Tibial artery (tissue), 4 donors: ENCODE data around the gene NET1.

Experiments
- DNase-seq, 2 donors: peaks; one replicate each; pipeline ENCODE4 v3.0.0-alpha.2; 2019
- H3K27ac ChIP-seq, 2 donors: fragments of 200-600 bp; sonication (generic) in 1 of 2; 1 replicate in 1 of 2; 2 replicates in 1 of 2; pipeline ENCODE4 v1.5.1; 2018 to 2019; ENCODE audit warnings: mild to moderate bottlenecking in 1 of 2
- H3K27me3 ChIP-seq, 2 donors: fragments of 200-600 bp; sonication (generic) in 1 of 2; one replicate each; pipeline versions ENCODE4 v1.5.1 to v1.6.0; 2016 to 2019
- H3K36me3 ChIP-seq, 3 donors: fragments of 200-600 bp; sonication (generic) in 2 of 3; one replicate each; pipeline ENCODE4 v1.5.1; 2016 to 2019; ENCODE audit warnings: mild to moderate bottlenecking in 2 of 3
- H3K4me1 ChIP-seq, 4 donors: fragments of 200-600 bp; sonication (generic) in 2 of 4; 1 replicate in 3 of 4; 2 replicates in 1 of 4; pipeline ENCODE4 v1.5.1; 2016 to 2019
- H3K4me3 ChIP-seq, 2 donors: fragments of 200-600 bp; sonication (generic) in 1 of 2; 1 replicate in 1 of 2; 2 replicates in 1 of 2; pipeline ENCODE4 v1.5.1; 2018 to 2019; ENCODE audit warnings: mild to moderate bottlenecking in 2 of 2
- H3K9me3 ChIP-seq, 3 donors: fragments of 200-600 bp; sonication (generic) in 1 of 3; one replicate each; pipeline ENCODE4 v1.5.1; 2016 to 2019
- intact Hi-C: fragments of 100-400 bp; cut with DNase I; formaldehyde crosslinking; loops from one replicate; pipeline ENCODE4 v1.15.0; 2023; ENCODE audit warnings: low total_unique reads
- TF ChIP-seq, protein P1 (sequence below), 2 experiments: fragments of 200-600 bp in 1 of 2; fragments of 450-650 bp in 1 of 2; IDR thresholded peaks; one replicate each; pipeline ENCODE4 v1.5.1; 2017 to 2019; ENCODE audit warnings: antibody characterized with exemption in 2 of 2, mild to moderate bottlenecking in 1 of 2, moderate library complexity in 1 of 2

Gene NET1

GRCh38 chr10:5433182-5433581 is 20.8 kb downstream of the NET1 start:
- peaks cover 0 to 12% (median 3%) of the 10 kb centered on the region in 3 donors for H3K36me3 ChIP-seq
- intact Hi-C loops, result no loop called here
- TF ChIP-seq, protein P1, sequence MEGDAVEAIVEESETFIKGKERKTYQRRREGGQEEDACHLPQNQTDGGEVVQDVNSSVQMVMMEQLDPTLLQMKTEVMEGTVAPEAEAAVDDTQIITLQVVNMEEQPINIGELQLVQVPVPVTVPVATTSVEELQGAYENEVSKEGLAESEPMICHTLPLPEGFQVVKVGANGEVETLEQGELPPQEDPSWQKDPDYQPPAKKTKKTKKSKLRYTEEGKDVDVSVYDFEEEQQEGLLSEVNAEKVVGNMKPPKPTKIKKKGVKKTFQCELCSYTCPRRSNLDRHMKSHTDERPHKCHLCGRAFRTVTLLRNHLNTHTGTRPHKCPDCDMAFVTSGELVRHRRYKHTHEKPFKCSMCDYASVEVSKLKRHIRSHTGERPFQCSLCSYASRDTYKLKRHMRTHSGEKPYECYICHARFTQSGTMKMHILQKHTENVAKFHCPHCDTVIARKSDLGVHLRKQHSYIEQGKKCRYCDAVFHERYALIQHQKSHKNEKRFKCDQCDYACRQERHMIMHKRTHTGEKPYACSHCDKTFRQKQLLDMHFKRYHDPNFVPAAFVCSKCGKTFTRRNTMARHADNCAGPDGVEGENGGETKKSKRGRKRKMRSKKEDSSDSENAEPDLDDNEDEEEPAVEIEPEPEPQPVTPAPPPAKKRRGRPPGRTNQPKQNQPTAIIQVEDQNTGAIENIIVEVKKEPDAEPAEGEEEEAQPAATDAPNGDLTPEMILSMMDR (IDR thresholded peaks at IDR 0.05), result no peak
- H3K4me3 ChIP-seq, result no peak overlapping the region
- no peaks in the 10 kb centered on the region for H3K9me3 ChIP-seq
- no peaks in the 10 kb centered on the region for H3K27me3 ChIP-seq
- DNase-seq, result no peak
- H3K4me1 ChIP-seq, result peaks cover 0 to 83% (median 9%) of the 10 kb centered on the region in 4 donors
- H3K27ac ChIP-seq, result no peak overlapping the region

- Histone ChIP-seq H3K36me3 (peaks cover 0 to 12% (median 3%) of the 10 kb centered on the region in 3 donors), H3K4me1 (peaks cover 0 to 73% (median 9%) of the 10 kb centered on the region in 4 donors), H3K9me3 (no peaks in the 10 kb centered on the region), H3K27ac (peak overlapping the region; percentile 48 to 51), H3K4me3 (no peak overlapping the region), H3K27me3 (no peaks in the 10 kb centered on the region)
- no peak for DNase-seq
- TF ChIP-seq, protein P1 (IDR thresholded peaks at IDR 0.05), result peak; percentile 70 to 74
- intact Hi-C loops, result no loop called here
Measured at GRCh38 chr10:5434017-5434753, 21.8 kb downstream of the NET1 start.

- TF ChIP-seq, protein P1 (IDR thresholded peaks at IDR 0.05), result no peak
- Histone ChIP-seq H3K4me1 (peaks cover 0 to 62% (median 9%) of the 10 kb centered on the region in 4 donors), H3K9me3 (no peaks in the 10 kb centered on the region), H3K27me3 (no peaks in the 10 kb centered on the region), H3K36me3 (peaks cover 0 to 12% (median 3%) of the 10 kb centered on the region in 3 donors), H3K4me3 (no peak overlapping the region), H3K27ac (no peak overlapping the region)
- DNase-seq, result no peak
- intact Hi-C loops, result no loop called here
Measured at GRCh38 chr10:5435328-5435727, 23.0 kb downstream of the NET1 start.

DNA sequence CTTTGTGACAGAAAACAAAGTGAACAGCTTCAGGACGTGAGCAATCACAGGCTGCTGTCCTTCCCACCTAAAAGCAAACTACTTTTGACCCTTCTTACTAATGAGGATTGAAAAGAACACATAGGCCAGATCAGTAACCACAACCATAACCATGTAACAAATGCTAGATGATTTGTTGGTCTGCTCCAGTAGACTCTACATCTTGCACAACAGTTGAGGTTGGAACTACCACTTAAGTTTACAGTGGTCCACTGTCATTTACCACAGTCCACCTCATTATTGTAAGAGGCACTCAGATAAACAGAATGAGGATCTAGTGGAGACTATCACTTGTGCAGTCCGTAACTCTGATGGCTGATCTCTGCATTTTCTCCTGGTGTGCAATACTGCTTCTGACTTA is 27.8 kb downstream of the NET1 start:
- Histone ChIP-seq H3K36me3 (no peaks in the 10 kb centered on the region), H3K27ac (no peak overlapping the region), H3K4me3 (no peak overlapping the region), H3K27me3 (no peaks in the 10 kb centered on the region), H3K4me1 (peaks cover 0 to 61% (median 22%) of the 10 kb centered on the region in 4 donors), H3K9me3 (no peaks in the 10 kb centered on the region)
- TF ChIP-seq, protein P1 (IDR thresholded peaks at IDR 0.05), result no peak
- DNase-seq, result no peak
- intact Hi-C loops, result loop anchor here (5.0 to 10.0 kb wide), 3 partner anchors 245 to 432 kb away; partner anchors contain the start of genes GDI2 and TASOR2

DNA sequence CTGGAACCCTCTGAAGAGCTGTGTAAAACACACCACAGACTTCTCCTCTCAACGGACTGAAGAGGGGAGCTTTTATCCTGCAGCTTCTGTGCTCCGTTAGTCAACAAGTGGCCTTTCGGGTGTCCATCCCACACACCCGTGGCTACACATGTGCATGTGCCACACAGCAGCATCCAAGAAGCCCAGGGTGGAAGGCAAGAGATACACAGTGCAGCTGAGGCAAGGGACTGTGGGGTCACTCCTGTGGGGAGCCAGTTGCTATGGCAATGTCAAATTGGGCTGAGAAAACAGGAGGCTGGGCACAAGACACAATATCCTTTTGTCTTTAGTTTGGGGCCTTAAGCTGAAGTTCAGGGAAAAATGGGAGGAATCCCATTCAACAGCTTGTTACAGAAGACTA is 28.7 kb downstream of the NET1 start:
- intact Hi-C loops, result loop anchor here (5.0 to 10.0 kb wide), 3 partner anchors 244 to 431 kb away; partner anchors contain the start of genes GDI2 and TASOR2
- Histone ChIP-seq H3K9me3 (no peaks in the 10 kb centered on the region), H3K4me1 (peaks cover 0 to 63% (median 30%) of the 10 kb centered on the region in 4 donors), H3K4me3 (no peak overlapping the region), H3K27me3 (no peaks in the 10 kb centered on the region), H3K27ac (no peak overlapping the region), H3K36me3 (no peaks in the 10 kb centered on the region)
- DNase-seq, result no peak
- TF ChIP-seq, protein P1 (IDR thresholded peaks at IDR 0.05), result no peak
